ENCODE results near the gene DHX9.

The DHX9 gene

GRCh38 chr1:182885591-182885990 lies 46.4 kb downstream of the DHX9 start:
- no peak for TF ChIP-seq SIN3A (IDR thresholded peaks at IDR 0.05; ENCODE audit: borderline replicate concordance, insufficient read depth, low read length)
- TF ChIP-seq TAF1 (IDR thresholded peaks at IDR 0.05; ENCODE audit: borderline replicate concordance, insufficient read depth, low read length) = no peak
- no peak for TF ChIP-seq FOXP2 (optimal IDR thresholded peaks at IDR 0.05; ENCODE audit: borderline replicate concordance, extremely low read depth, extremely low read length, insufficient read depth)
- no peak for TF ChIP-seq POLR2AphosphoS5 (IDR thresholded peaks at IDR 0.05; ENCODE audit: low read depth, low read length)
- no peak for TF ChIP-seq REST (IDR thresholded peaks at IDR 0.05; ENCODE audit: insufficient read depth in 1 of 2, low read depth in 2 of 2, low read length in 2 of 2)

GRCh38 chr1:182886985-182887384 lies 47.8 kb downstream of the DHX9 start:
- TF ChIP-seq SIN3A (IDR thresholded peaks at IDR 0.05; ENCODE audit: borderline replicate concordance, insufficient read depth, low read length) (no peak), REST (IDR thresholded peaks at IDR 0.05; ENCODE audit: insufficient read depth in 1 of 2, low read depth in 2 of 2, low read length in 2 of 2) (no peak), FOXP2 (optimal IDR thresholded peaks at IDR 0.05; ENCODE audit: borderline replicate concordance, extremely low read depth, extremely low read length, insufficient read depth) (no peak), TAF1 (IDR thresholded peaks at IDR 0.05; ENCODE audit: borderline replicate concordance, insufficient read depth, low read length) (no peak), POLR2AphosphoS5 (IDR thresholded peaks at IDR 0.05; ENCODE audit: low read depth, low read length) (no peak)

- no peak for TF ChIP-seq REST (IDR thresholded peaks at IDR 0.05; ENCODE audit: insufficient read depth in 1 of 2, low read depth in 2 of 2, low read length in 2 of 2)
- peak; percentile 40; the same call in 1 of the 2 replicates for TF ChIP-seq POLR2AphosphoS5 (IDR thresholded peaks at IDR 0.05; ENCODE audit: low read depth, low read length)
Observed at GRCh38 chr1:182888736-182889531, 49.8 kb downstream of the DHX9 start.

GRCh38 chr1:182889997-182890396 lies 50.9 kb downstream of the DHX9 start:
- TF ChIP-seq TAF1 (IDR thresholded peaks at IDR 0.05; ENCODE audit: borderline replicate concordance, insufficient read depth, low read length) (no peak), REST (IDR thresholded peaks at IDR 0.05; ENCODE audit: insufficient read depth in 1 of 2, low read depth in 2 of 2, low read length in 2 of 2) (no peak), POLR2AphosphoS5 (IDR thresholded peaks at IDR 0.05; ENCODE audit: low read depth, low read length) (no peak; the same call in 1 of the 2 replicates), FOXP2 (optimal IDR thresholded peaks at IDR 0.05; ENCODE audit: borderline replicate concordance, extremely low read depth, extremely low read length, insufficient read depth) (no peak), SIN3A (IDR thresholded peaks at IDR 0.05; ENCODE audit: borderline replicate concordance, insufficient read depth, low read length) (no peak)
